GM23338 (cell line): Measurements from ENCODE around the gene PER2. TPM values are rescaled to one million over a fixed set of nuclear protein-coding genes. Genes with fewer than 3 reads are reported as not detected.

ENCODE experiments used
- ATAC-seq: fragments of 200-7000 bp; cut with Tn5 transposase; 3 replicates; pipeline ENCODE4 v1.9.1; 2020
- DNase-seq: peaks from one replicate; pipeline ENCODE4 v3.0.0-alpha.2; 2015; ENCODE audit warnings: low spot score
- H2AFZ ChIP-seq: fragments of 200-600 bp; sonication (generic); 2 replicates; pipeline ENCODE4 v1.8.0; 2016; ENCODE audit warnings: antibody characterized with exemption, mild to moderate bottlenecking, moderate library complexity
- H3F3A ChIP-seq: fragments of 200-600 bp; sonication (generic); replicated peaks from 2 replicates; pipeline ENCODE4 v1.8.0; 2017; ENCODE audit warnings: antibody characterized with exemption, mixed run types, low read depth
- H3K27ac ChIP-seq: fragments of 200-600 bp; sonication (generic); 2 replicates; pipeline ENCODE4 v1.6.1; 2016; ENCODE audit warnings: low read depth
- H3K27me3 ChIP-seq: fragments of 200-600 bp; sonication (generic); 2 replicates; pipeline ENCODE4 v1.8.0; 2016; ENCODE audit warnings: mild to moderate bottlenecking, mixed run types, moderate library complexity; ENCODE audit not compliant: insufficient read depth
- H3K36me3 ChIP-seq: fragments of 200-600 bp; sonication (generic); 2 replicates; pipeline ENCODE4 v1.8.0; 2016; ENCODE audit warnings: mild to moderate bottlenecking; ENCODE audit not compliant: insufficient read depth
- H3K4me1 ChIP-seq: fragments of 200-600 bp; sonication (generic); 2 replicates; pipeline ENCODE4 v1.8.0; 2016; ENCODE audit warnings: mild to moderate bottlenecking, moderate library complexity; ENCODE audit not compliant: insufficient read depth
- H3K4me2 ChIP-seq: fragments of 200-600 bp; sonication (generic); 2 replicates; pipeline ENCODE4 v1.7.1; 2017; ENCODE audit warnings: mixed run types
- H3K4me3 ChIP-seq: fragments of 200-600 bp; sonication (generic); 2 replicates; pipeline ENCODE4 v1.6.1; 2016; ENCODE audit warnings: mixed run types
- H3K79me2 ChIP-seq: fragments of 200-600 bp; sonication (generic); replicated peaks from 2 replicates; pipeline ENCODE4 v1.8.0; 2017; ENCODE audit warnings: mild to moderate bottlenecking; ENCODE audit not compliant: insufficient read depth
- H3K9me2 ChIP-seq: fragments of 200-600 bp; sonication (generic); 2 replicates; pipeline ENCODE4 v1.8.0; 2017; ENCODE audit not compliant: insufficient read depth
- H4K20me1 ChIP-seq: fragments of 200-600 bp; sonication (generic); replicated peaks from 2 replicates; pipeline ENCODE4 v1.8.0; 2017; ENCODE audit warnings: mild to moderate bottlenecking; ENCODE audit not compliant: insufficient read depth
- H3K27ac Mint-ChIP-seq: 2 replicates; pipeline ENCODE4 v1.8.0; 2020; ENCODE audit warnings: inconsistent platforms, mild to moderate bottlenecking, moderate library complexity, mixed read lengths
- H3K27me3 Mint-ChIP-seq: 3 replicates; pipeline ENCODE4 v1.8.0; 2022; ENCODE audit warnings: low read depth, mild to moderate bottlenecking, moderate library complexity, mixed read lengths, inconsistent platforms; ENCODE audit not compliant: insufficient read depth, poor library complexity
- H3K36me3 Mint-ChIP-seq: 3 replicates; pipeline ENCODE4 v1.8.0; 2021; ENCODE audit warnings: low read depth, mild to moderate bottlenecking, inconsistent platforms, moderate library complexity, mixed read lengths
- H3K4me1 Mint-ChIP-seq: 3 replicates; pipeline ENCODE4 v1.8.0; 2020; ENCODE audit warnings: mild to moderate bottlenecking, inconsistent platforms, mixed read lengths
- H3K4me3 Mint-ChIP-seq: 3 replicates; pipeline ENCODE4 v1.8.0; 2021; ENCODE audit warnings: moderate library complexity, mild to moderate bottlenecking, inconsistent platforms, mixed read lengths
- H3K9me3 Mint-ChIP-seq: 3 replicates; pipeline ENCODE4 v1.8.0; 2020; ENCODE audit warnings: moderate library complexity, mild to moderate bottlenecking, inconsistent platforms, mixed read lengths
- CREB1 ChIP-seq: fragments of 250-450 bp; sonication (Bioruptor Pico); IDR thresholded peaks from 2 replicates; pipeline ENCODE4 v1.5.0; 2020; ENCODE audit warnings: low read depth, mild to moderate bottlenecking, moderate library complexity
- CTCF ChIP-seq, 2 experiments: fragments of 200-600 bp in 1 of 2; sonication (generic) in 1 of 2; conservative IDR thresholded peaks; 2 replicates each; pipeline versions ENCODE4 v1.5.1 to v1.6.1; 2016 to 2017; ENCODE audit warnings: antibody characterized with exemption in 2 of 2, low read depth in 2 of 2, mild to moderate bottlenecking in 2 of 2, moderate library complexity in 1 of 2
- ETS1 ChIP-seq: IDR thresholded peaks from 2 replicates; pipeline ENCODE4 v1.6.1; 2016; ENCODE audit warnings: antibody characterized with exemption
- EZH2 ChIP-seq: fragments of 200-600 bp; sonication (generic); IDR thresholded peaks from one replicate; pipeline ENCODE4 v1.8.0; 2017; ENCODE audit warnings: antibody characterized with exemption, mild to moderate bottlenecking, low read depth; ENCODE audit not compliant: unreplicated experiment
- JUNB ChIP-seq: IDR thresholded peaks from one replicate; pipeline ENCODE4 v1.6.1; 2016; ENCODE audit warnings: antibody characterized with exemption; ENCODE audit not compliant: unreplicated experiment
- NANOG ChIP-seq: IDR thresholded peaks from 2 replicates; pipeline ENCODE4 v1.6.1; 2016; ENCODE audit warnings: antibody characterized with exemption, borderline replicate concordance
- POLR2AphosphoS5 ChIP-seq: IDR thresholded peaks from 2 replicates; pipeline ENCODE4 v1.6.1; 2016; ENCODE audit warnings: antibody characterized with exemption, low read depth
- REST ChIP-seq: IDR thresholded peaks from one replicate; pipeline ENCODE4 v1.6.1; 2018; ENCODE audit warnings: antibody characterized with exemption; ENCODE audit not compliant: unreplicated experiment
- STAT1 ChIP-seq: IDR thresholded peaks from one replicate; pipeline ENCODE4 v1.6.1; 2016; ENCODE audit warnings: antibody characterized with exemption; ENCODE audit not compliant: unreplicated experiment
- ZNF114 ChIP-seq: fragments of 250-450 bp; sonication (Bioruptor Pico); IDR thresholded peaks from 2 replicates; pipeline ENCODE4 v1.5.0; 2020; ENCODE audit warnings: mild to moderate bottlenecking, moderate library complexity
- ZNF331 ChIP-seq: fragments of 250-450 bp; sonication (Bioruptor Pico); IDR thresholded peaks from 2 replicates; pipeline ENCODE4 v1.5.0; 2020; ENCODE audit warnings: low read depth, mild to moderate bottlenecking, moderate library complexity
- ZNF462 ChIP-seq: fragments of 250-450 bp; sonication (Bioruptor Pico); IDR thresholded peaks from 2 replicates; pipeline ENCODE4 v1.5.0; 2020; ENCODE audit warnings: mild to moderate bottlenecking, moderate library complexity
- polyA plus RNA-seq: library from polyadenylated mRNA; unstranded; fragments of >200 nt; fragmentation: Nextera tagmentation; extraction: Ambion mirVana; gene quantifications from 2 replicates; pipeline ENCODE4 v1.2.1, GENCODE V29; 2016
- total RNA-seq: library from RNA; depleted of rRNA; stranded (reverse); fragments of >200 nt; shearing (Covaris generic); gene quantifications from 2 replicates; pipeline ENCODE4 v1.2.3, GENCODE V29; 2014

PER2 gene
- total and polyA plus RNA-seq, 2 experiments from 2014 or later = 2.2 to 4.6 TPM

- TF ChIP-seq ZNF462 (CRISPR knock-in tag) = no peak
- no peak for TF ChIP-seq EZH2
- TF ChIP-seq POLR2AphosphoS5 = no peak
- no peak for TF ChIP-seq ZNF331 (CRISPR knock-in tag)
- no peak for TF ChIP-seq JUNB
Observed at GRCh38 chr2:238228700-238229099, 59.7 kb downstream of the PER2 start (continued).

- Mint-ChIP-seq H3K27me3 (peaks cover 34% of the 10 kb centered on the region), H3K4me3 (no peak overlapping the region), H3K4me1 (peaks cover 13% of the 10 kb centered on the region), H3K36me3 (no peaks in the 10 kb centered on the region; the same call in 2 of the 3 replicates), H3K27ac (no peak overlapping the region), H3K9me3 (peaks cover 3% of the 10 kb centered on the region; the same call in 2 of the 3 replicates)
- H3K4me1 ChIP-seq = peaks cover 4% of the 10 kb centered on the region; the same call in 1 of the 2 replicates
- ATAC-seq (peak; percentile 38), DNase-seq (peak; percentile 31)
- no peak overlapping the region; the same call in 1 of the 2 replicates for H2AFZ ChIP-seq
- H3K9me2 ChIP-seq = no peaks in the 10 kb centered on the region
- no peak overlapping the region for H3K4me2 ChIP-seq
- no peaks in the 10 kb centered on the region for H4K20me1 ChIP-seq
- H3K27ac ChIP-seq = no peak overlapping the region
- peaks cover 28% of the 10 kb centered on the region for H3K27me3 ChIP-seq
- no peak overlapping the region for H3K4me3 ChIP-seq
- no peaks in the 10 kb centered on the region for H3K36me3 ChIP-seq
- no peaks in the 10 kb centered on the region for H3K79me2 ChIP-seq
- H3F3A ChIP-seq = no peaks in the 10 kb centered on the region
- no peak for TF ChIP-seq ETS1
- no peak for TF ChIP-seq POLR2AphosphoS5
- TF ChIP-seq CREB1 (CRISPR knock-in tag) = no peak
- TF ChIP-seq REST = no peak
- TF ChIP-seq ZNF331 (CRISPR knock-in tag) = no peak
- no peak for TF ChIP-seq CTCF (conservative IDR thresholded peaks at IDR 0.05; ENCODE audit: low read depth in 2 of 2)
- no peak for TF ChIP-seq ZNF114 (CRISPR knock-in tag)
- TF ChIP-seq NANOG = no peak
- no peak for TF ChIP-seq EZH2
- no peak for TF ChIP-seq STAT1
- no peak for TF ChIP-seq JUNB
Observed at GRCh38 chr2:238227587-238228032, 60.8 kb downstream of the PER2 start.
